Measurements from ENCODE around the gene ATP6V0C.

ATP6V0C gene

DNA sequence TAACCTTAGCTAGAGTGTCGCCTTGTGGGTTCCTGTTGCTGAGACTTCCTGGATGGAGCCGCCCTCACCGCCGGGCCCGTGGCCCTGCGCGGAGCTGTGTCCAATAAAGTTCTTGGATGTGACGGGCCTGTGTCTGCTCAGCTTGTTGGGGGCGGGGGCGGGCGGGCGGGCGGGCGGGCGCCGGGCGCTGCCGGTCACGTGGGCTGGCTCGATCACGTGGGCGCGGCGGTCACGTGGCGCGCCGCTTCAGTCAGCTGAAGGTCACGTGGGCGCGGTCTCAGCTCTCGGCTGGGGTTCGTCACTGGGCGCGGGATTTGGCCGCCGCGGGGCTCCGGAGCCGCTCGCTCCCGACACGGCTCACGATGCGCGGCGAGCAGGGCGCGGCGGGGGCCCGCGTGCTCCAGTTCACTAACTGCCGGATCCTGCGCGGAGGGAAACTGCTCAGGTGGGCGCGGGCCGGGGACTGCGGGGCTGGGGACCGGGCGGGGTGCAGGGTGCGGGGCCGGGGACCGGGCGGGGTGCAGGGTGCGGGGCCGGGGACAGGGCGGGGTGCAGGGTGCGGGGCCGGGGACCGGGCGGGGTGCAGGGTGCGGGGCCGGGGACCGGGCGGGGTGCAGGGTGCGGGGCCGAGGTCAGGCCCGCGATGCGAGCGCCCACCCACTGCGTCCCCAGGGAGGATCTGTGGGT lies 6.5 kb downstream of the ATP6V0C start, which contains the start of gene AMDHD2:
TSS of gene AMDHD2 (plus strand) at position 275 of the 687 bp plus-strand sequence. CDS start at position 363, 88 bp downstream.
- H4K20me1 ChIP-seq = peaks cover 58 to 92% (median 69%) of the 10 kb centered on the region in 11 experiments
- H3K27ac ChIP-seq = peak within 1 kb of the TSS; percentile 67 to 99 (median 80); a peak in 20 of 22 replicates
- H3K4me2 ChIP-seq = peak within 1 kb of the TSS; percentile 93 to 100 (median 97)
- H3K9me3 ChIP-seq (replicated peaks in 1 of 11) = no peaks in the 10 kb centered on the region
- no peaks in the 10 kb centered on the region for H3K27me3 ChIP-seq
- TF ChIP-seq Cebpa-rat (IDR thresholded peaks at IDR 0.05) = no peak
- H3K36me3 ChIP-seq = peaks cover 35 to 68% (median 54%) of the 10 kb centered on the region in 11 experiments
- peaks cover 42 to 85% (median 57%) of the 10 kb centered on the region in 10 experiments for H3K4me1 ChIP-seq
- peak within 1 kb of the TSS; percentile 82 to 100 (median 97) for H3K9ac ChIP-seq
- H3K4me3 ChIP-seq = peak within 1 kb of the TSS; percentile 63 to 99 (median 72)

DNA sequence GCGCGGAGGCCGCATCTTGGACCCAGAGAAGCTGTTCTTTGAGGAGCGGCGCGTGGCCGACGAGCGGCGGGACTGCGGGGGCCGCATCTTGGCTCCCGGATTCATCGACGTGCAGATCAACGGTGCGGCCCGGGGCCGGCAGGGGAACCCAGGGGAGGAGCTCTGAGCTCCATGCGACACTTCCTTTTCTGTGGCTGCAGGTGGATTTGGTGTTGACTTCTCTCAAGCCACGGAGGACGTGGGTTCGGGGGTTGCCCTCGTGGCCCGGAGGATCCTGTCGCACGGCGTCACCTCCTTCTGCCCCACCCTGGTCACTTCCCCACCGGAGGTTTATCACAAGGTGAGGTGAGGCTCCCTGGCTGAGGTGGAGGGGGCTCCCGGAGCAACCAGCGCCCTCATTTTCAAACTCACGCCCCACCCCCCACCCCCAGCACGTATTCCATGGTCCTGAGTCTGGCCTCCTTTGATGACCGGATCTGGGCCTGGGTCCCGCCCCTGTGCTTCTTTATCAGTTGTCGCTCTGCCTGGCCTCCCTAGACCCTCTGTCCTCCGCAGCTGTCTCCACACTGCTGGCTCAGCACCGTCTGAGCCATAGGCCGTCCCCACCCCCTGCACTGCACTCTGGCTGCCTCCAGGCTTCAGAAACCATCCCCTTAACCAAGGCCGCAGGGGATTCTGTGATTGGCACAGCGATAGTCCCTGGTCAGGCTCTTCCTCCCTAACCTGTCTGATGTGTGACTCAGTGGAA lies 7.2 kb downstream of the ATP6V0C start:
- H3K36me3 ChIP-seq = peaks cover 39 to 75% (median 60%) of the 10 kb centered on the region in 11 experiments
- peaks cover 35 to 81% (median 49%) of the 10 kb centered on the region in 10 experiments for H3K4me1 ChIP-seq
- peak overlapping the region; percentile 44 to 84 (median 73); a peak in 20 of 22 replicates for H3K27ac ChIP-seq
- H3K4me2 ChIP-seq = peak overlapping the region; percentile 88 to 99 (median 96)
- H3K9me3 ChIP-seq (replicated peaks in 1 of 11) = no peaks in the 10 kb centered on the region
- peaks cover 50 to 92% (median 65%) of the 10 kb centered on the region in 11 experiments for H4K20me1 ChIP-seq
- peak overlapping the region; percentile 63 to 89 (median 72) for H3K4me3 ChIP-seq
- H3K9ac ChIP-seq = peak overlapping the region; percentile 78 to 97 (median 87)
- no peak for TF ChIP-seq Cebpa-rat (IDR thresholded peaks at IDR 0.05)
- H3K27me3 ChIP-seq = no peaks in the 10 kb centered on the region

DNA sequence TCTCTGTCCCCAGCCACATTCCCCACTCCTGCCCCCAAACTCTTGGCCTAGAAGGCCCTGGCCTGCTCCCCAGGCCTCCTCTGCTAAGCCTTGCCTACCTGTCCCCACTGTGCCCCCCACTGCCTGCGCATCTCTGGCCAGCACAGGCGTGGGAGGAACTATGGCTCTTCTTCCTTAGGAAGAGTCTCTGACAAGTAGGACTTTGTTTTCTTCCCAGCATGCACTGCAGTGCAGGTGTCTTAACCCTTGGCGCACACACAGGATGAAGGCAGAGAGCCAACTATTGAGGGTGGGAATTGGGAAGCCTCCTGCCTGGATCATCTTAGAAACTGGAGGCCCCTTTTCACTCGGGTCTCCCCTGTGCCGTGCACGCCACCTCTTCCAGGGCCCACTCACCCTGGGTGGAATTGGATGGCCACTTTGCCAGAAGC lies 10.1 kb downstream of the ATP6V0C start:
- Histone ChIP-seq H3K27me3 (no peaks in the 10 kb centered on the region), H3K27ac (no peak overlapping the region), H3K9me3 (replicated peaks in 1 of 11) (no peaks in the 10 kb centered on the region), H3K4me2 (peak overlapping the region in 2 of 11 experiments; percentile 19 to 96; a peak in 3 of 22 replicates), H3K9ac (peak overlapping the region in 6 of 11 experiments; percentile 1 to 55 (median 38); a peak in 6 of 22 replicates), H3K4me1 (peaks cover 18 to 53% (median 23%) of the 10 kb centered on the region in 10 experiments), H3K4me3 (no peak overlapping the region), H3K36me3 (peaks cover 60 to 88% (median 77%) of the 10 kb centered on the region in 11 experiments), H4K20me1 (peaks cover 22 to 92% (median 44%) of the 10 kb centered on the region in 11 experiments)
- no peak for TF ChIP-seq Cebpa-rat (IDR thresholded peaks at IDR 0.05)

DNA sequence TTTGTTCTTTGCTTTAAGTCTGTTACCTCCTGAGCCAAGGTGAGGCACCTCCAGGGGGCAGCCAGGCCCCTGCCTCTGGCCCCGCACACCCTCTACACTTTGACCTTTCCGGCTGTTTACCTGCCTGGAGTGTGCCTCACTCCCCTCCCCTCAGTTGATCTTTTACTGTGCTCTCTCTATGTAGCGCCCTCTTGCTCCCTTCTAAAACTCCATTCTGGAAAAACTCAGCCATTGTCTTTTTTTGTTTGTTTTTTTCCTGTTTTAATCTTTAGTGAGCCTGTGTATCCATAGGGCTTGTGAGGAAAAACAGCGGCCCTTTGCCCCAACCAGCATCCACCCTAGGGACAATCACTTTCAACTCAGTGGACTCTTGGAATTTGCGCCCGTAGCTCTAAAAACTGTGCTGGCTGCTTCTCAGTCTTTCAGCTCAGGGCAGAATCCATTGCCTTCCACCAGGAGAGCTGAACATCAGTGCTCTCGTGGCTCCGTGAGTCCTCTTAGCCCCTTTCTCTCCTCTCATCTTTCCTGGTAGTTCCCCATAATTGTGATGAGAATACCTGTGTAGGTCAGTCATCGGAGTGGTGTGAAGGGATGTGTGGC lies 10.7 kb downstream of the ATP6V0C start:
- Histone ChIP-seq H3K27me3 (no peaks in the 10 kb centered on the region), H3K9ac (peak overlapping the region in 6 of 11 experiments; percentile 1 to 55 (median 39); a peak in 6 of 22 replicates), H3K27ac (no peak overlapping the region), H3K4me1 (peaks cover 12 to 53% (median 17%) of the 10 kb centered on the region in 10 experiments), H4K20me1 (peaks cover 16 to 92% (median 38%) of the 10 kb centered on the region in 11 experiments), H3K36me3 (peaks cover 59 to 88% (median 77%) of the 10 kb centered on the region in 11 experiments), H3K4me2 (peak overlapping the region in 2 of 11 experiments; percentile 19 to 96; a peak in 3 of 22 replicates), H3K9me3 (replicated peaks in 1 of 11) (no peaks in the 10 kb centered on the region), H3K4me3 (no peak overlapping the region)
- no peak for TF ChIP-seq Cebpa-rat (IDR thresholded peaks at IDR 0.05)

DNA sequence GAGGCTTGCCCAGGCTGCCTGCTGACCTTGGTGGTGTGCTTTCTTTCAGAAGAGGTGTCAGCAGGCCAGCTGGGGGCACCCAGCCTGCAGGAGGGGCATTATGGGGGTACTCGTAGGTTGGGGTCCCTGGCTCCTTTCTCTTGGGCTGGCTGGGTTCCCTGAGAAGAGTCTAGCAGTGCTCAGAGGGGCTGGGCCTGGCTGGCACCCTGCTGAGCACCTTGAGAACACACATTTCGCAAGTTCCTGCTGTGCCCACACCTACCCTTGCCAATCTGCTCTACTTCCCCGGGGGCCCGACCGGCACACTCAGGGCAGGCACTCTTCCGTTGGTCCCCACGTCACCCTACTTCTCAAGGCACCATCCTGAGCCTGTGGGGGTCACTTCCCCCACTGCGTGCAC lies 12.4 kb downstream of the ATP6V0C start:
- peaks cover 57 to 96% (median 85%) of the 10 kb centered on the region in 11 experiments for H3K36me3 ChIP-seq
- no peak for TF ChIP-seq Cebpa-rat (IDR thresholded peaks at IDR 0.05)
- peaks cover 8 to 64% (median 15%) of the 10 kb centered on the region in 10 experiments for H3K4me1 ChIP-seq
- no peak overlapping the region for H3K4me3 ChIP-seq
- no peaks in the 10 kb centered on the region for H3K27me3 ChIP-seq
- H3K27ac ChIP-seq = no peak overlapping the region; a peak in 1 of 22 replicates
- no peak overlapping the region for H3K4me2 ChIP-seq
- no peaks in the 10 kb centered on the region for H3K9me3 ChIP-seq (replicated peaks in 1 of 11)
- peaks cover 8 to 100% (median 32%) of the 10 kb centered on the region in 11 experiments; a peak in 21 of 22 replicates for H4K20me1 ChIP-seq
- H3K9ac ChIP-seq = peak overlapping the region in 5 of 11 experiments; percentile 30 to 67 (median 46); a peak in 5 of 22 replicates

DNA sequence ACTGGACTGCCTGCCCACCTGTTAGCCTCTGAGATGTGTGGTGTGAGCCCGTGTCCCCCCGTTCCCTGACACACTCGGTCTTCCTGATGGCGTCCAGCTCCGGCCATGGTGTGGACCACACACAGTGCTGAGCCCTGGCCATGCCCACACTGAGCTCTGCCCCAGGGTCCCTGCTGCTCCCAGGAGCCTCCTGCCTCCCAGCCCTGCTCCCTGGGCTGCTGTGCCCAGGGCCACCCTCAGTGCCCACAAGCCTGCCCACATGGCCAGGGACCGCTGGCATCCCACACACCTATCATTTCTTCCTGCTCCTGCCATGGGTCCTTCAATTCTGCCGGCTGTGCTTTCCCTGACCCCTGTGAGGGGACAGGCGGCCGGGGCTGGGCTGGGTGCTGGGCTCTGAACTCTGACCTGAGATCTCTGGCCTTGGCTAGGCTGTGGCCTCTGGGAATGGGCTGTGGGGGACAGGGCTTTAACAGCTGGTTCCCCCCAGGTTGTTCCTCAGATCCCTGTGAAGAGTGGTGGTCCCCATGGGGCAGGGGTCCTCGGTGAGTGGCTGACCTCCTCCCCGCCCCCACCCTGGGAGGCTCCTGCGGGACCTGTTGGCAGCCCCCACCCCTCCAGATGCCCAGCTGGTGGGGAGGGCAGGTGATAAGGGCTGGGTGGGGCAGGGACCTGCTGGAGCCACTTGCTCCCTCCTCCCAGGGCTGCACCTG lies 13.5 kb downstream of the ATP6V0C start:
- Histone ChIP-seq H3K4me3 (no peak overlapping the region), H4K20me1 (peaks cover 5 to 95% (median 26%) of the 10 kb centered on the region in 11 experiments; a peak in 17 of 22 replicates), H3K27me3 (no peaks in the 10 kb centered on the region), H3K36me3 (peaks cover 57 to 87% (median 81%) of the 10 kb centered on the region in 11 experiments), H3K9me3 (replicated peaks in 1 of 11) (no peaks in the 10 kb centered on the region), H3K4me2 (no peak overlapping the region), H3K9ac (peak overlapping the region in 3 of 11 experiments; percentile 20 to 58 (median 29); a peak in 2 of 22 replicates), H3K4me1 (peaks cover 9 to 57% (median 14%) of the 10 kb centered on the region in 10 experiments), H3K27ac (no peak overlapping the region)
- no peak for TF ChIP-seq Cebpa-rat (IDR thresholded peaks at IDR 0.05)

DNA sequence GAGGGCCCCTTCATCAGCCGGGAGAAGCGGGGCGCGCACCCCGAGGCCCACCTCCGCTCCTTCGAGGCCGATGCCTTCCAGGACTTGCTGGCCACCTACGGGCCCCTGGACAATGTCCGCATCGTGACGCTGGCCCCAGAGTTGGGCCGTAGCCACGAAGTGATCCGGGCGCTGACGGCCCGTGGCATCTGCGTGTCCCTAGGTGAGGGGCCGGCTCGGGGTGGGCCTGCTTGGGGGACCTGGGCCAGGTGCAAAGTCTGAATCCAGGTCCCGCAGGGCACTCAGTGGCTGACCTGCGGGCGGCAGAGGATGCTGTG lies 14.0 kb downstream of the ATP6V0C start:
- TF ChIP-seq Cebpa-rat (IDR thresholded peaks at IDR 0.05) = no peak
- no peaks in the 10 kb centered on the region for H3K9me3 ChIP-seq (replicated peaks in 1 of 11)
- no peaks in the 10 kb centered on the region for H3K27me3 ChIP-seq
- no peak overlapping the region for H3K27ac ChIP-seq
- peaks cover 56 to 82% (median 77%) of the 10 kb centered on the region in 11 experiments for H3K36me3 ChIP-seq
- no peak overlapping the region for H3K4me2 ChIP-seq
- peaks cover 13 to 52% (median 18%) of the 10 kb centered on the region in 10 experiments for H3K4me1 ChIP-seq
- H3K4me3 ChIP-seq = no peak overlapping the region
- no peak overlapping the region for H3K9ac ChIP-seq
- H4K20me1 ChIP-seq = peaks cover 5 to 90% (median 26%) of the 10 kb centered on the region in 11 experiments; a peak in 17 of 22 replicates
